ENCODE measurements around the gene VRK3.

VRK3 gene

GRCh38 chr19:49930483-49931011 is 94.6 kb downstream of the VRK3 start:
- H3K4me3 ChIP-seq (ENCODE audit: low read depth, low read length) = peak overlapping the region; percentile 65
- in situ Hi-C loops (cut with HindIII; ENCODE audit: low sequenced_read_pairs) = no loop called here
- TF ChIP-seq, protein P1, sequence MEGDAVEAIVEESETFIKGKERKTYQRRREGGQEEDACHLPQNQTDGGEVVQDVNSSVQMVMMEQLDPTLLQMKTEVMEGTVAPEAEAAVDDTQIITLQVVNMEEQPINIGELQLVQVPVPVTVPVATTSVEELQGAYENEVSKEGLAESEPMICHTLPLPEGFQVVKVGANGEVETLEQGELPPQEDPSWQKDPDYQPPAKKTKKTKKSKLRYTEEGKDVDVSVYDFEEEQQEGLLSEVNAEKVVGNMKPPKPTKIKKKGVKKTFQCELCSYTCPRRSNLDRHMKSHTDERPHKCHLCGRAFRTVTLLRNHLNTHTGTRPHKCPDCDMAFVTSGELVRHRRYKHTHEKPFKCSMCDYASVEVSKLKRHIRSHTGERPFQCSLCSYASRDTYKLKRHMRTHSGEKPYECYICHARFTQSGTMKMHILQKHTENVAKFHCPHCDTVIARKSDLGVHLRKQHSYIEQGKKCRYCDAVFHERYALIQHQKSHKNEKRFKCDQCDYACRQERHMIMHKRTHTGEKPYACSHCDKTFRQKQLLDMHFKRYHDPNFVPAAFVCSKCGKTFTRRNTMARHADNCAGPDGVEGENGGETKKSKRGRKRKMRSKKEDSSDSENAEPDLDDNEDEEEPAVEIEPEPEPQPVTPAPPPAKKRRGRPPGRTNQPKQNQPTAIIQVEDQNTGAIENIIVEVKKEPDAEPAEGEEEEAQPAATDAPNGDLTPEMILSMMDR (IDR thresholded peaks at IDR 0.05; ENCODE audit: low read depth, low read length, missing control alignments) = no peak
- no peak for DNase-seq (ENCODE audit: low read depth)

GRCh38 chr19:49929611-49930482 is 95.3 kb downstream of the VRK3 start:
- peak overlapping the region; percentile 65 for H3K4me3 ChIP-seq (ENCODE audit: low read depth, low read length)
- in situ Hi-C loops (cut with HindIII; ENCODE audit: low sequenced_read_pairs) = no loop called here
- TF ChIP-seq, protein P1 (IDR thresholded peaks at IDR 0.05; ENCODE audit: low read depth, low read length, missing control alignments) = no peak
- peak; percentile 91 for DNase-seq (ENCODE audit: low read depth)

- TF ChIP-seq, protein P1 (IDR thresholded peaks at IDR 0.05; ENCODE audit: low read depth, low read length, missing control alignments) = no peak
- in situ Hi-C loops (cut with HindIII; ENCODE audit: low sequenced_read_pairs) = no loop called here
- DNase-seq (ENCODE audit: low read depth) = no peak
- H3K4me3 ChIP-seq (ENCODE audit: low read depth, low read length) = peak within 1 kb of the TSS; percentile 65
These were observed 96.0 kb downstream of the VRK3 start, which contains the start of the genes ATF5 and NUP62 for GRCh38 chr19:49929121-49929610. ATF5 (plus strand) TSS chr19:49929205; CDS start chr19:49930851, 1,646 bp downstream. NUP62 (minus strand) TSS chr19:49929504; CDS start chr19:49909807, 19,697 bp downstream.

DNA sequence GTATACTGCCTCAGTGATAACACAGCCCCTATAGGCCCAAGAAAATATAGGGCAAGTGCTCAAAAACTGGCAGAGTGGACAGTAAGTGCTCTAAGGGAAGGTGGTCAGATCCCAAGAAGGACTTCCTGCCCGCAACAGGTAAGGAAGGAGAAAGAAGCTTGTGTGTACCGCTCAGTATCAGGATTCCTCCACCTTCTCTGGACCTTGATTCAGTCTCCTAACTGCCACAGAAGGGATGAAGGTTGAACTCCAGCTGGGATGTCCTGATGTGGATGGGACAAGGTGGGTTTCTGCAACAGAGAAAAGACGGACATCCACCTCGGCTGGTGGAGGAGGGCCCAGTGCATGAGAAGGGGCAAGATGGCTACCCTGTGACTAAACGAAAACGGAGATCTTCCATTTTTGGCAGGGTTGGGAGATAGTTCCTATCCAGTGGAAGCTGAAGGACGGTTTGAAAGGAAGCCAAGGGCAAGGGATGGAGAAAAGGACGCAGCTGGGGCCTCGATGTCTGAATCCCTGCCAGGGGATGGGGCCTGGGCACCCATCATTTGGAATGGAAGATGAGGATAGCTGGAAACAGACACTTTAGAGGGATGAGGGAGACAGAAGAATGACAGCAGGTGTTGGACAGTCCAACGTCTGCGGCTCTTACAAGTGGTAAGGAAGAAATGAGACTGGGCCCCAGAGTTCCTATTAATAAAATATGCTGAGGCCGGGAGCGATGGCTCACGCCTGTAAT is 97.5 kb downstream of the VRK3 start:
- no peak for DNase-seq (ENCODE audit: low read depth)
- in situ Hi-C loops (cut with HindIII; ENCODE audit: low sequenced_read_pairs) = no loop called here
- TF ChIP-seq, protein P1 (IDR thresholded peaks at IDR 0.05; ENCODE audit: low read depth, low read length, missing control alignments) = no peak
- peak overlapping the region; percentile 65 for H3K4me3 ChIP-seq (ENCODE audit: low read depth, low read length)

DNA sequence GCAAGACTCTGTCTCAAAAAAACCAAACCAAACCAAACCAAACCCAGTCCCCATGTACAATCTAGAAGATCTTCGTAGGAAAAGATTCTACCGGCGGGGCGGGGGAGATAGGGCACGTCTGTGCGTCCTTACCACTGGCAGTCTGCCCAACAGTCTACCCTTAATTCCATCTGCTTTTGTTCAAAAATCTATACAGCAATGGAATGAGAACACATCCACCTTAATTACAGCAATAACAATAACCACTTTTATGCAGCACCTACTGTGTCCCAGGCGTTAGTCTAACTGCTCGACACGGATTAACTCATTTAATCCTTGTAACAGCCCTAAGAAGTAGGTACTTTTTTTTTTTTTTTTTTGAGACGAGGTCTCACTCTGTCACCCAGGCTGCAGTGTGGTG is 98.7 kb downstream of the VRK3 start:
- no peak overlapping the region for H3K4me3 ChIP-seq (ENCODE audit: low read depth, low read length)
- in situ Hi-C loops (cut with HindIII; ENCODE audit: low sequenced_read_pairs) = no loop called here
- no peak for DNase-seq (ENCODE audit: low read depth)
- TF ChIP-seq, protein P1 (IDR thresholded peaks at IDR 0.05; ENCODE audit: low read depth, low read length, missing control alignments) = no peak
